ENCODE data around the gene SPATA45. TPM values are rescaled to one million over a fixed set of nuclear protein-coding genes. Genes with fewer than 3 reads are reported as not detected.

The SPATA45 gene
- total RNA-seq, 3 donors from 2014 or later (not counting 1 experiment from before 2014, with no cell fraction given), result 0.80 TPM; not detected in 2

GRCh38 chr1:212879947-212880690 is 32.7 kb upstream of the SPATA45 start:
- no peak for TF ChIP-seq CTCF (IDR thresholded peaks at IDR 0.05)
- intact Hi-C loops (cut with micrococcal nuclease), result no loop called here
- no peak overlapping the region for H3K27ac Mint-ChIP-seq
- H3K9me3 Mint-ChIP-seq, result no peaks in the 10 kb centered on the region
- no peak overlapping the region for H3K4me3 Mint-ChIP-seq
- H3K27me3 Mint-ChIP-seq (ENCODE audit: low read depth in 2 of 2), result no peaks in the 10 kb centered on the region
- Histone ChIP-seq H3K9me3 (ENCODE audit: control insufficient read depth, insufficient read depth, low read length) (no peaks in the 10 kb centered on the region), H3K27me3 (ENCODE audit: control insufficient read depth, insufficient read depth, low read length) (no peaks in the 10 kb centered on the region), H3K4me1 (ENCODE audit: control insufficient read depth, insufficient read depth, low read length) (no peaks in the 10 kb centered on the region), H3K36me3 (ENCODE audit: control insufficient read depth, insufficient read depth, low read length) (peaks cover 14% of the 10 kb centered on the region), H3K4me3 (ENCODE audit: low read length) (no peak overlapping the region), H3K27ac (ENCODE audit: low read length) (no peak overlapping the region)
- H3K4me1 Mint-ChIP-seq, result no peaks in the 10 kb centered on the region
- WGBS (ENCODE audit: insufficient coverage), result 96% methylated on average over 6 of the region's 6 CpGs
- no peak for ATAC-seq
- no peak for DNase-seq
- H3K36me3 Mint-ChIP-seq, result peaks cover 6% of the 10 kb centered on the region

- DNase-seq (no peak), ATAC-seq (no peak)
- Mint-ChIP-seq H3K4me1 (no peaks in the 10 kb centered on the region), H3K36me3 (peaks cover 11% of the 10 kb centered on the region), H3K9me3 (no peaks in the 10 kb centered on the region), H3K27ac (no peak overlapping the region), H3K4me3 (no peak overlapping the region), H3K27me3 (ENCODE audit: low read depth in 2 of 2) (no peaks in the 10 kb centered on the region)
- WGBS (ENCODE audit: insufficient coverage), result 98% methylated on average over 5 of the region's 6 CpGs
- Histone ChIP-seq H3K36me3 (ENCODE audit: control insufficient read depth, insufficient read depth, low read length) (peaks cover 16% of the 10 kb centered on the region), H3K9me3 (ENCODE audit: control insufficient read depth, insufficient read depth, low read length) (no peaks in the 10 kb centered on the region), H3K4me3 (ENCODE audit: low read length) (no peak overlapping the region), H3K4me1 (ENCODE audit: control insufficient read depth, insufficient read depth, low read length) (no peaks in the 10 kb centered on the region), H3K27me3 (ENCODE audit: control insufficient read depth, insufficient read depth, low read length) (no peaks in the 10 kb centered on the region), H3K27ac (ENCODE audit: low read length) (no peak overlapping the region)
- intact Hi-C loops (cut with micrococcal nuclease), result no loop called here
- TF ChIP-seq CTCF (IDR thresholded peaks at IDR 0.05), result no peak
These were observed 31.0 kb upstream of the SPATA45 start for GRCh38 chr1:212878418-212878817.

- WGBS (ENCODE audit: insufficient coverage), result 81% methylated on average over 2 of the region's 2 CpGs
- Mint-ChIP-seq H3K36me3 (peaks cover 12% of the 10 kb centered on the region), H3K27me3 (ENCODE audit: low read depth in 2 of 2) (no peaks in the 10 kb centered on the region), H3K4me3 (no peak overlapping the region), H3K9me3 (no peaks in the 10 kb centered on the region), H3K4me1 (no peaks in the 10 kb centered on the region), H3K27ac (no peak overlapping the region)
- no peak for ATAC-seq
- Histone ChIP-seq H3K27me3 (ENCODE audit: control insufficient read depth, insufficient read depth, low read length) (no peaks in the 10 kb centered on the region), H3K36me3 (ENCODE audit: control insufficient read depth, insufficient read depth, low read length) (peaks cover 27% of the 10 kb centered on the region), H3K4me1 (ENCODE audit: control insufficient read depth, insufficient read depth, low read length) (no peaks in the 10 kb centered on the region), H3K4me3 (ENCODE audit: low read length) (no peak overlapping the region), H3K9me3 (ENCODE audit: control insufficient read depth, insufficient read depth, low read length) (no peaks in the 10 kb centered on the region), H3K27ac (ENCODE audit: low read length) (no peak overlapping the region)
- intact Hi-C loops (cut with micrococcal nuclease), result no loop called here
- DNase-seq, result no peak
- TF ChIP-seq CTCF (IDR thresholded peaks at IDR 0.05), result no peak
These were observed 26.1 kb upstream of the SPATA45 start for GRCh38 chr1:212873518-212873917.

GRCh38 chr1:212871976-212872375 is 24.5 kb upstream of the SPATA45 start:
- WGBS (ENCODE audit: insufficient coverage), result 44% methylated on average over 1 of the region's 1 CpG
- no peak for ATAC-seq
- no peaks in the 10 kb centered on the region for H3K9me3 Mint-ChIP-seq

More at GRCh38 chr1:212871976-212872375, 24.5 kb upstream of the SPATA45 start:
- Mint-ChIP-seq H3K36me3 (peaks cover 6% of the 10 kb centered on the region), H3K27ac (no peak overlapping the region), H3K27me3 (ENCODE audit: low read depth in 2 of 2) (no peaks in the 10 kb centered on the region), H3K4me1 (no peaks in the 10 kb centered on the region), H3K4me3 (no peak overlapping the region)
- no peaks in the 10 kb centered on the region for H3K4me1 ChIP-seq (ENCODE audit: control insufficient read depth, insufficient read depth, low read length)
- intact Hi-C loops (cut with micrococcal nuclease), result no loop called here
- H3K4me3 ChIP-seq (ENCODE audit: low read length), result no peak overlapping the region
- no peak for TF ChIP-seq CTCF (IDR thresholded peaks at IDR 0.05)
- no peaks in the 10 kb centered on the region for H3K9me3 ChIP-seq (ENCODE audit: control insufficient read depth, insufficient read depth, low read length)
- peaks cover 23% of the 10 kb centered on the region for H3K36me3 ChIP-seq (ENCODE audit: control insufficient read depth, insufficient read depth, low read length)
- no peaks in the 10 kb centered on the region for H3K27me3 ChIP-seq (ENCODE audit: control insufficient read depth, insufficient read depth, low read length)
- no peak overlapping the region for H3K27ac ChIP-seq (ENCODE audit: low read length)
- DNase-seq, result no peak
